GM21723 (cell line): ENCODE results near the gene DBNL.
A peak's percentile ranks its signal among the peaks of the same experiment; 100 is the strongest.

ENCODE experiments used
- ATAC-seq: cut with Tn5 transposase; IDR thresholded peaks from one replicate; pipeline ENCODE4 v1.9.1; 2021; ENCODE audit warnings: mild to moderate bottlenecking, moderate library complexity; ENCODE audit not compliant: unreplicated experiment

Gene DBNL

DNA sequence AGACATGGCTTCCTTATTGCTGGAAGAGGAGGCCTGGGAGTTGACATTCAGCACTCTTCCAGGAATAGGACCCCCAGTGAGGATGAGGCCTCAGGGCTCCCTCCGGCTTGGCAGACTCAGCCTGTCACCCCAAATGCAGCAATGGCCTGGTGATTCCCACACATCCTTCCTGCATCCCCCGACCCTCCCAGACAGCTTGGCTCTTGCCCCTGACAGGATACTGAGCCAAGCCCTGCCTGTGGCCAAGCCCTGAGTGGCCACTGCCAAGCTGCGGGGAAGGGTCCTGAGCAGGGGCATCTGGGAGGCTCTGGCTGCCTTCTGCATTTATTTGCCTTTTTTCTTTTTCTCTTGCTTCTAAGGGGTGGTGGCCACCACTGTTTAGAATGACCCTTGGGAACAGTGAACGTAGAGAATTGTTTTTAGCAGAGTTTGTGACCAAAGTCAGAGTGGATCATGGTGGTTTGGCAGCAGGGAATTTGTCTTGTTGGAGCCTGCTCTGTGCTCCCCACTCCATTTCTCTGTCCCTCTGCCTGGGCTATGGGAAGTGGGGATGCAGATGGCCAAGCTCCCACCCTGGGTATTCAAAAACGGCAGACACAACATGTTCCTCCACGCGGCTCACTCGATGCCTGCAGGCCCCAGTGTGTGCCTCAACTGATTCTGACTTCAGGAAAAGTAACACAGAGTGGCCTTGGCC, 16.6 kb downstream of the DBNL start:
- no peak for ATAC-seq

GRCh38 chr7:44061645-44062179, 17.2 kb downstream of the DBNL start:
- ATAC-seq, result no peak

DNA sequence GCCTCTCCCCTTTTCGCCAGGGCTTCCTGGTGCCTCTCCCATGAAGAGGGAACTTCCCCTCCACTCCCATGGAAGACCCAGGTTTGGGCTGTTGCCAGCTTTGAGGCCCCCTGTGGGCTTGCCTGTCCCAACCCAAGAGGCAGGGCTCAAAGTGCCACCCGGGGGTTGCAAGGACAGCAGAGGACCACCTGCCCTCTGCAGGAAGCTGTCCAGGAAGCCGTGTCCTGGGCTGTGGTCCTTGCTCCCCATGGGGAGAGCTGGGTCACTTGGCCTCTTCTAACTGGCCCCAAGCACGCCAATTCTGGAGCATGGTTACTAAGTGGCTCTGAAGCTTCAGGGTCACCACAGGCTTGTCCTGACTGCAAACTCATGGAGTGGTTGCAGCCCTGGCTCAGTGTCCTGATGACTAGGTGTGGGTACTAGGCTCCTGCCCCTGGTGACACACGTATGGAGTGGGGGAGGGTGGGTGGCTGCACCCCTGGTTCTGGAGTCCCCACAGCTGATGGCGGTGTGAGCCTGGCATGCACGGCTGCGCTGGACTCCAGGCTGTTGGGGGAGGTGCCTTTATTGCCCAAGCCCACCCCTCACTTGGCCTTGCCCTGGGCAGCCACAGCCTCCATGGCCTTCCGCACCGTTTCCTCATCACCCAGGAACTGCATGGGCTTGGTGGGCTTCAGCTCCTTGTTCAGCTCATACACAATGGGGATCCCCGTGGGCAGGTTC, 17.8 kb downstream of the DBNL start:
- ATAC-seq, result no peak

DNA sequence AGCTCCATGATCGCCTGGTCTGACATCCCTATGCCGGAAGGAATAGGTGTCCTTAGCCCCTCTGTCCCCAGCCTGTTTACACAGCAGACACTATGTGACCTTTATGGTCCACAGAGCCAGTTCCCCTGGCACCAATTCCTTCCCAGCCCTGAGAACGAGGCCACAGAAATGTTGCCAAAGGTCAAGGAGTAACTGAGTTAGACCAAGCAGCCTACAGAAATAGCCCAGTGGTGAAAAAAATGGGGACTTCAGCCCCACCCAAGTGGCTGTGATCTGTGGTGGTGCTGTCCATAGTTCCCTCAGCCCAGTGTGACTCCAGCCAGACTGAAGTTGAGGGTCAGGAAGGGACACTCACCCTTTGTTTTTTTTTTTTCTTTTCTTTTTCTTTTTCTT, 18.4 kb downstream of the DBNL start:
- ATAC-seq, result no peak

DNA sequence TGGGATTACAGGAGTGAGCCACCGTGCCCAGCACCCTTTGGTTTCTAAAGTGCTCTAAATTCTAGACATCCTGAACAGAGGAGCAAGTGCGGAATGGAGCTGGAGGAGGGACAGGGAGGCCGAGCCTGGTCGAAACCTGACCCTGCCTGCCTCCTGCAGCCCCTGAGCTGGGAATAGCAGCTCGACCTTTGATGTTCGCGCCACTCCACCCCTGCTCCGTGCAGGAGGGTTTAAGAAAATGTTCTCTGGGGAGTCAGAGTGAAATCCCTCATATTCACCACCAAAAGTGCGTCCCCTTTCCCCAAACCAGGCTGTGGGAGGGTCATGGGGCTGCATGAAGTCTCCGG, 19.0 kb downstream of the DBNL start:
- no peak for ATAC-seq

DNA sequence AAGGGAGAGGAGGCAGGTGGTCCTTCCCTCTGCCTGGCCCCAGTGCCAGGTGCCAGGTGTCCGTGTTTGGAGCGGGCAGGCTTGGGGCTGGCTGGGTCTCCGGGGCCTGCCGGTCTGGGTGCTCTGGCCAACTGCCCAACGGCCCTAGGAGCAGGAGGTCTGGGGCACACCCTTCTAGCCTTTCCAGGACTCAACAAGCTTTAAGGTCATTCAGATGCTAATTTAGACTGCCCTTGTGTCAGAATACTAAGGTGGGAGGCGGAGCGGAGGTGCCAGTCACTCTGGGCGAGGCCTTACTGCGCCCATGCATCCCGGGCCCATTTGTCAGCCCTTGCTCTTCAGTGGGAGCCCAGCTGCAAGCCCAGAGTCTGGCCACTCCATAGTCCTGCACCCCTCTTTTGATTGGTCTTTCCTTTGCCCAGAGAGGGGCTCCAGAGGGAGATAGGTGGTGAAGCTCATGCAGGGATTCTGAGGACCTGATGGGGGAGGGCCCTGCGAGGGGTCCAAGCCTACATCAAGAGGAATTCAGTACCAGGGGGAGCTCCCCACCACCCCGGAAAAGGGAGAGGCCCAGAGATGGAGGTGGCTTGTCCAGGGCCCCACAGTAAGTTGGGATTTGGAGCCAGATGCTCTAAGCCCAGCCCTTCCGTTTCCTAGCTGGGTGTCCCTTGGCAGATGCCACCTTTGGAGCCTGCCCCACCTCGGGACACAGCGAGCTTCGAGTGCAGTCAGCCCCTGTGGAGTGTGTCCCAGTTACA, 19.6 kb downstream of the DBNL start:
- ATAC-seq, result no peak

DNA sequence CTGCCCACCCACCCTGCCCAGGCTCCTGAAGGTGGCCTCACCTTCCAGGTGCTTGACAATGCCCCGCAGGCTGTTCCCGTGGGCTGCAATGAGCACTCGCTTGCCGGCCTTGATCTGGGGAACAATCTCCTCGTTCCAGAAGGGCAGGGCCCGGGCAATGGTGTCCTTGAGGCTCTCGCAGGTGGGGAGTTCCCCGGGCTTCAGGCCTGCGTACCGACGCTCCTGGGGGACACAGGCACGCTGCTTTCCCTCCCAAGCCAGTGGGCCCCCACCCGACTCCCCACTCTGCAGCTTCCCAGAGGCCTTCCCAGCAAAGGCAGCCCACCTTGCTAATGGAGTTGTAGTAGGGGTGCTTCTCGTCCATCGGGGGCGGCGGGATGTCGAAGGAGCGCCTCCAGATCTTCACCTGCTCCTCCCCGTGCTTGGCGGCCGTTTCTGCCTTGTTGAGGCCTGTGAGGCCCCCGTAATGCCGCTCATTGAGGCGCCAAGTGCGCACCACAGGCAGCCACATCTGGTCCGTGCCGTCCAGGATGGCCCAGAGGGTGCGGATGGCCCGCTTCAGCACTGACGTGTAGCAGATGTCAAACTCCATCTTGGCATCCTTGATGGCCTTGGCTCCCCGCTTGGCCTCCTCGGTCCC, 20.4 kb downstream of the DBNL start:
- no peak for ATAC-seq

DNA sequence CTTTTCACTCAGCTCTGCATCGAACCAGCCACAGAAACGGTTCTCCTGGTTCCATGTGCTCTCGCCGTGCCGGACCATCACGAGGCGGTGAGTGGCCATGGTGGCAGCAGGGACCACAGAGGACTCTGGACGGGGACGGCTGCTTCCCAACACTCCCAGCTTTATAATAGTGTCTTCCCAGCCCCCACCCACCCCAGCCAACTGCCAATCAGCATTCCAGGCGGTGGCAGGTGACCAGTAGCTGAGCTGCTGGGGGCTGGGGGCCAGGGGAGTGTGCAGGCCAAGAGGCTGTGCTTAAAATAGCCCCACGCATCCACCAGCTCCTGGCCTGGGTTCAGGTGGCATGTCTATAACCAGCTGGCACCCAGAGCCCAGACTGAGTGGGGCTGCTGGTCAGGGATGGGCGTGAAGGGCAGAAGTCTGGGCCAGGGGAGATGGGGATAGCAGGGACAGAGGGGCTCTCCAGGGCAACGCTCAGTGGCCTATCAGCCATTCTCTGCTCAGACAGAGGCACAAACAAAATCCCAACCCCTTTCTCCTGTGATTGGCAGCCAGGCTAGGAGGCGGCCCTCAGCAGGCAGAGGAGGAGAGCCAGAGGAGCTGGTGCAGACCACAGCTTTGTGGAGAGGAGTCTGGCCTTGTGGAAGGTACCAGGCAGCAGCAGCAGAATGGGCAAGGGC, 21.1 kb downstream of the DBNL start, which contains the start of gene PGAM2:
Gene PGAM2 (minus strand): TSS at position 137 of the 680 bp plus-strand sequence. CDS start 38 bp downstream, at position 99.
- ATAC-seq, result no peak

DNA sequence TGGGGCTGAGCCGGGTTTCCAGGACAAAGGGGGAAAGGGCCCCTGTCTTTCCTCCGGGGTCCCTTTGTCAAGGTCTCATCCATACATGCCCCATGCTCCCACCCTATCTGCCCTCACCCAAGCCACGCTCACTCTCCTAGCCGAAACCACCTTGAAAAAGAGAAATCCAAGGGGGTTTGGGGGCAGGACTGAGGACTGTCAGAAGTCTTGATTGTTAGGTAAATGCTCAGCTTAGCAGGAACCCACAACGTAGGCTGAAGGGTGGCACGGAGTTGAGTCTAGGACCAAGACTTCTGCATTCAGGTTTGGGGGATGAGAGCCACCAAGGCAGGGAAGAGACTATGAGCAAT, 21.6 kb downstream of the DBNL start:
- no peak for ATAC-seq

- no peak for ATAC-seq
These were observed 22.1 kb downstream of the DBNL start for GRCh38 chr7:44066494-44067063.

- no peak for ATAC-seq
These were observed 22.8 kb downstream of the DBNL start for GRCh38 chr7:44067064-44067951.

GRCh38 chr7:44068054-44068453, 23.6 kb downstream of the DBNL start:
- ATAC-seq, result no peak

GRCh38 chr7:44071726-44072363, 27.3 kb downstream of the DBNL start:
- ATAC-seq, result no peak

- no peak for ATAC-seq
These were observed 28.1 kb downstream of the DBNL start for GRCh38 chr7:44072364-44073231.

GRCh38 chr7:44073664-44074348, 29.3 kb downstream of the DBNL start:
- peak; percentile 46 for ATAC-seq

DNA sequence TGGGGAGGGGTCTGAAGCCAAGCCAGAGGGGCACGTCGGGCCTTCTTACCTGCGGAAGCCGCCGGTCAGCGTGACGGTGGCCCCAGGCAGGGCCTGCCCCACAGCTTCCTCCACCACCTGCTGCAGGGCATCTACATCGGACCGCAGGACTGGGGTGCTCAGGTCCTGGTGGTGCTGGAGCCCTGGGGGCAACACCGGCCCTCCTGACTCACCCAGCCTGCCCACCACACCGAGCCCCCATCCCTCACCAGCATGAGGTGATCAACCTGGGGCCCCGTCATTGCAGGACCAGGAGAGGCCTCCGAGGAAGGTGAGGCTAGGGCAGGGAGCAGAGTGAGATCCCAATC, 29.8 kb downstream of the DBNL start:
- no peak for ATAC-seq

GRCh38 chr7:44075296-44076075, 31.0 kb downstream of the DBNL start:
- no peak for ATAC-seq
